ENCODE data around the gene TYMP. TPM values are rescaled to one million over a fixed set of nuclear protein-coding genes. Genes with fewer than 3 reads are reported as not detected.

TYMP gene
- total RNA-seq, 1 donor from 2014 or later = 56.6 TPM

- Histone ChIP-seq H3K36me3 (ENCODE audit: control insufficient read depth, insufficient read depth, low read length) (peaks cover 6% of the 10 kb centered on the region), H3K4me3 (ENCODE audit: low read depth, low read length) (no peak overlapping the region), H3K27me3 (ENCODE audit: control insufficient read depth, insufficient read depth, low read length) (no peaks in the 10 kb centered on the region)
- FAIRE-seq (no peak), DNase-seq (ENCODE audit: low read depth) (peak; percentile 51)
- TF ChIP-seq CTCF (IDR thresholded peaks at IDR 0.05; ENCODE audit: insufficient read depth, low read length, severe bottlenecking) = peak; percentile 38
These were observed 46.3 kb upstream of the TYMP start for GRCh38 chr22:50576070-50576469.

- Histone ChIP-seq H3K4me3 (ENCODE audit: low read depth, low read length) (no peak overlapping the region), H3K27me3 (ENCODE audit: control insufficient read depth, insufficient read depth, low read length) (no peaks in the 10 kb centered on the region), H3K36me3 (ENCODE audit: control insufficient read depth, insufficient read depth, low read length) (peaks cover 6% of the 10 kb centered on the region)
- DNase-seq (ENCODE audit: low read depth) (no peak), FAIRE-seq (no peak)
- TF ChIP-seq CTCF (IDR thresholded peaks at IDR 0.05; ENCODE audit: insufficient read depth, low read length, severe bottlenecking) = no peak
These were observed 45.7 kb upstream of the TYMP start for GRCh38 chr22:50575426-50575941.

GRCh38 chr22:50574383-50574755 is 44.6 kb upstream of the TYMP start:
- Histone ChIP-seq H3K27me3 (ENCODE audit: control insufficient read depth, insufficient read depth, low read length) (no peaks in the 10 kb centered on the region), H3K4me3 (ENCODE audit: low read depth, low read length) (no peak overlapping the region), H3K36me3 (ENCODE audit: control insufficient read depth, insufficient read depth, low read length) (peaks cover 3% of the 10 kb centered on the region)
- no peak for DNase-seq (ENCODE audit: low read depth)
- peak; percentile 70 for FAIRE-seq
- TF ChIP-seq CTCF (IDR thresholded peaks at IDR 0.05; ENCODE audit: insufficient read depth, low read length, severe bottlenecking) = no peak

GRCh38 chr22:50573491-50574382 is 43.9 kb upstream of the TYMP start:
- DNase-seq (ENCODE audit: low read depth) = no peak
- Histone ChIP-seq H3K36me3 (ENCODE audit: control insufficient read depth, insufficient read depth, low read length) (peaks cover 1% of the 10 kb centered on the region), H3K27me3 (ENCODE audit: control insufficient read depth, insufficient read depth, low read length) (no peaks in the 10 kb centered on the region), H3K4me3 (ENCODE audit: low read depth, low read length) (no peak overlapping the region)
- FAIRE-seq = no peak
- no peak for TF ChIP-seq CTCF (IDR thresholded peaks at IDR 0.05; ENCODE audit: insufficient read depth, low read length, severe bottlenecking)

GRCh38 chr22:50572965-50573364 is 43.2 kb upstream of the TYMP start:
- FAIRE-seq (no peak), DNase-seq (ENCODE audit: low read depth) (no peak)
- H3K4me3 ChIP-seq (ENCODE audit: low read depth, low read length) = no peak overlapping the region
- peaks cover 1% of the 10 kb centered on the region for H3K36me3 ChIP-seq (ENCODE audit: control insufficient read depth, insufficient read depth, low read length)
- TF ChIP-seq CTCF (IDR thresholded peaks at IDR 0.05; ENCODE audit: insufficient read depth, low read length, severe bottlenecking) = no peak
- H3K27me3 ChIP-seq (ENCODE audit: control insufficient read depth, insufficient read depth, low read length) = no peaks in the 10 kb centered on the region

Measured in bronchial epithelial cell (primary cell).